Measurements from ENCODE around the gene C14orf132.

Gene C14orf132

DNA sequence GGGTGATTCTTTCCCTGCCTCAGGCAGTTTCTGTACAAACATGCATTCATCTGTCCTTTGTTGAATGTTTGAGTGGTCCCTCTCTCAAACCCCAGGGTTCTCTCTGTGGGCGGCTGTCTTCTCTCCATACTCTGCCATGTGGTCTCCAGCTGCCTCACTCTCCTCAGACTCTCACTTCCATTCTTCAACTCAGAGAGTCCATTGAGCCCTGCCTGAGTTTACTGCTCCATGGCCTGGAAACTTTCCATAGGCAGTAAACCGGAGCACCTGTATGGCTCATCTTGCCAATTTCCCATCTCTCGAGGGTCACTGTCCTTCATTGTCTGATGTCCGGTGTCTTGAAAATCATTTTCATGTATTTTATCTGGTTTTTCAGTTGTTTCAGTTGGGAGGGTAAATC lies 11.3 kb downstream of the C14orf132 start:
- no peak overlapping the region for H3K4me3 ChIP-seq (replicated peaks; ENCODE audit: low read depth, low read length)
- DNase-seq (ENCODE audit: extremely low read depth, low read depth) = no peak
- TF ChIP-seq, protein P1, sequence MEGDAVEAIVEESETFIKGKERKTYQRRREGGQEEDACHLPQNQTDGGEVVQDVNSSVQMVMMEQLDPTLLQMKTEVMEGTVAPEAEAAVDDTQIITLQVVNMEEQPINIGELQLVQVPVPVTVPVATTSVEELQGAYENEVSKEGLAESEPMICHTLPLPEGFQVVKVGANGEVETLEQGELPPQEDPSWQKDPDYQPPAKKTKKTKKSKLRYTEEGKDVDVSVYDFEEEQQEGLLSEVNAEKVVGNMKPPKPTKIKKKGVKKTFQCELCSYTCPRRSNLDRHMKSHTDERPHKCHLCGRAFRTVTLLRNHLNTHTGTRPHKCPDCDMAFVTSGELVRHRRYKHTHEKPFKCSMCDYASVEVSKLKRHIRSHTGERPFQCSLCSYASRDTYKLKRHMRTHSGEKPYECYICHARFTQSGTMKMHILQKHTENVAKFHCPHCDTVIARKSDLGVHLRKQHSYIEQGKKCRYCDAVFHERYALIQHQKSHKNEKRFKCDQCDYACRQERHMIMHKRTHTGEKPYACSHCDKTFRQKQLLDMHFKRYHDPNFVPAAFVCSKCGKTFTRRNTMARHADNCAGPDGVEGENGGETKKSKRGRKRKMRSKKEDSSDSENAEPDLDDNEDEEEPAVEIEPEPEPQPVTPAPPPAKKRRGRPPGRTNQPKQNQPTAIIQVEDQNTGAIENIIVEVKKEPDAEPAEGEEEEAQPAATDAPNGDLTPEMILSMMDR (IDR thresholded peaks at IDR 0.05; ENCODE audit: low read depth, low read length, missing control alignments) = no peak

DNA sequence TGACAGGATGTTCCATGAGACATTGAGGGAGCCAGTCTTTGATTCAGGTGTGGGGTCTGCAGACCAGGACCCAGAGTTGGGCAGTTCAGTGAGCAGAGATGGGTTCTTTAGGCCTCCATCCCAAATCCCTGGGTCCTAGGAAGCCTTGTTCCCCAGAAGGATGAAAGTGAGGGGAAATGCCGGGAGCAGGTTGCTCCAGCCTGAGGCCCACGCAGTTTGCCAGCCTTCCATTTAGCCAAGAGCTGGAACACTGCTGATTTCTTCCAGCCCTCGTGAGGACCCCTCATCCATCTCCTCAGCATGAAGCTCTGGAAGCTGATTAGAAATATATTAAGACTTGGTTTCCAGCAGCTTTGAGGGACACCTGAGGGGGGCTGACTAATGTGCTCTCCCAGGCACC lies 12.1 kb downstream of the C14orf132 start:
- TF ChIP-seq, protein P1 (IDR thresholded peaks at IDR 0.05; ENCODE audit: low read depth, low read length, missing control alignments) = no peak
- H3K4me3 ChIP-seq (replicated peaks; ENCODE audit: low read depth, low read length) = no peak overlapping the region
- DNase-seq (ENCODE audit: extremely low read depth, low read depth) = no peak

DNA sequence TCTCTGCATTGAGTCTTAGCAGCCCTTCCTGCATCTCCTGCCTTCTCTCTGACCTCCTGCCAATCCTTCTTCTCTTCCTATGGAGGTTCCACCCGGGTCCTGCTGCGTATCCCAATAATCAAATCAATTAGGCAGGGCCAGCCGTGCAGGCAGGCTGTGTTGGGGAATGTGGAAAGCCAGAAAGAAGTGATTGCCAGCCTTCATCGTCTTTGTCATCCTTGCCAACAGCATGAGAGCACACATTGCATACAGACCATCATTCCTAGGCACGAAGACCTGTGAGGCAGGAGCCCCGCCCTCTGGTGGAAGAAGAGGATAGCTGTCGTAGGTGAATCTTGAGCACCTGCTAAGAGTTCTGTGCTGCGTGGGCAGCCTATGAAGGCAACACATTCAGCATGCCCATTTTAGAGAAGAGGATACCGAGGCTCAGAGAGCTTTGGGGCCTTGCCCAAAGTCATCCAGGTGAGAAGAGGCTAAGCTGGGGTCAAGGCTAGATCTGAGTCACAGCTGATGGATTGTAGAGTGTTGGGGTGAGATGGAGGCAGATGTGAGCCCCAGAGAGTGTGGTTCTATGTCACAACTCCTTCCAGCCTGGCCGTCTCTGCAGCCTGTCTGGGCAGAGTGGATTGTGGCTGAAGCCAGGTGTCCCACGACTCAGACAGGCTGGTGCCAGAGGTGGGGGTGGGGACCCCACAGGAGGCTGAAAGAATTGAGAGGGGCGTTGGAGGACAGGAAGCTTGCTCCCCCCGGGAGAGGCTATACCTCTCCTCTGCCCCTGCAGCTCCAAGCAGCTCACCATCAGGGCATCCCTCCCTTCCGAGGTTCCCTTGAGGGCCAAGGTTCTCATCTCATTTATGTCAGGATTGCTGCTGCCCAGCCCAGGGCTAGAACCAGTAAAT lies 12.7 kb downstream of the C14orf132 start:
- TF ChIP-seq, protein P1 (IDR thresholded peaks at IDR 0.05; ENCODE audit: low read depth, low read length, missing control alignments) = peak; percentile 23
- DNase-seq (ENCODE audit: extremely low read depth, low read depth) = no peak
- no peak overlapping the region for H3K4me3 ChIP-seq (replicated peaks; ENCODE audit: low read depth, low read length)

DNA sequence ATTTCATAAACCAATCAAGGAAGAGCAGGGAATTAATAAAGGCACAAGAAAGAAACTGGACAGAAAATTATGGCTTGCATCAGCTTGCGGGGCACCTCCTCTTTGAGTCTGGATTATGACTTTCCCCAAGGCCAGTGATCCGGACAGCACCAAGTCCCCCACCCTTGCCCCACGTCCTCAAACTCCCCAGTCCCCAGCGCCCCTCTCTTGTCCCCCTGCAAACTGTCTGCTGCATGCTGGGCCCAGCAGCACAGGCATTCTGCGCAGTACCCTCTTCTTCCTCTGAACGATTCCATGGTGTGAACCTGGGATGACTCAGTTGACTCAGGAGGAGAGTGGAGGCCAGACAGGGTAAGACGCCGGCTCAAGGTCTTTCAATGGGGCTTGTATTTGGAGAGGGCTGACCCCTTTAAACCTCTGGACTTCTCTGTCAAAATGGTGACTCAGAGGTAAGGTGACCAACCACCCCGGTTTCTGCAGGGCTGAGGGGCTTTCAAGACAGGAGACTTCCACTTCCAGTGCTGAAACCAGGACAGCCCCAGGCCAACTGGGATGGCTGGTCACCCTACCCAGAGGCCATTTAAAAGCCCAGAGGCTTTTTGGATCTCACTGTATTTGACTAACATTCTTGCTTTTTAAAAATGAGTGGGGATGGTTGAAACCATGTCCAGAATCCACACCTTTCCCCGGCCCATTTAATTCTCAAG lies 13.5 kb downstream of the C14orf132 start:
- no peak for DNase-seq (ENCODE audit: extremely low read depth, low read depth)
- TF ChIP-seq, protein P1 (IDR thresholded peaks at IDR 0.05; ENCODE audit: low read depth, low read length, missing control alignments) = no peak
- no peak overlapping the region for H3K4me3 ChIP-seq (replicated peaks; ENCODE audit: low read depth, low read length)

DNA sequence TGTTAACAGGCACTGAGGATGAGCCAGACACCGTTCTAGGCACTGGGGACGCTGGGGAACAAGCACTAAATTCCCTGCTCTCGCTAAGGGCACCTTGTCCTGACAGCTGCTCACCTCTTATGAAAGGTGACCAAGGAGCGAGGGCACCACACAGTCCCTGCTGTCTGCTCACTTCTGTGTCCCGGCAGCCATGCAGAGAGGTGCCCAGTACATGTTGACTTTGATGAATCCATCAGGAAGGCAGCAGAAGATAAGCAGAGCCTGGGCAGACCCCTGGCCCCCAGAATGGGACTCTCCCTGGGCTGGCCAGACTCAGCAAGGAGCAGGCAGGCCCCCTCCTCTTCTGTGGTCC lies 14.1 kb downstream of the C14orf132 start:
- TF ChIP-seq, protein P1 (IDR thresholded peaks at IDR 0.05; ENCODE audit: low read depth, low read length, missing control alignments) = no peak
- H3K4me3 ChIP-seq (replicated peaks; ENCODE audit: low read depth, low read length) = no peak overlapping the region
- DNase-seq (ENCODE audit: extremely low read depth, low read depth) = no peak

DNA sequence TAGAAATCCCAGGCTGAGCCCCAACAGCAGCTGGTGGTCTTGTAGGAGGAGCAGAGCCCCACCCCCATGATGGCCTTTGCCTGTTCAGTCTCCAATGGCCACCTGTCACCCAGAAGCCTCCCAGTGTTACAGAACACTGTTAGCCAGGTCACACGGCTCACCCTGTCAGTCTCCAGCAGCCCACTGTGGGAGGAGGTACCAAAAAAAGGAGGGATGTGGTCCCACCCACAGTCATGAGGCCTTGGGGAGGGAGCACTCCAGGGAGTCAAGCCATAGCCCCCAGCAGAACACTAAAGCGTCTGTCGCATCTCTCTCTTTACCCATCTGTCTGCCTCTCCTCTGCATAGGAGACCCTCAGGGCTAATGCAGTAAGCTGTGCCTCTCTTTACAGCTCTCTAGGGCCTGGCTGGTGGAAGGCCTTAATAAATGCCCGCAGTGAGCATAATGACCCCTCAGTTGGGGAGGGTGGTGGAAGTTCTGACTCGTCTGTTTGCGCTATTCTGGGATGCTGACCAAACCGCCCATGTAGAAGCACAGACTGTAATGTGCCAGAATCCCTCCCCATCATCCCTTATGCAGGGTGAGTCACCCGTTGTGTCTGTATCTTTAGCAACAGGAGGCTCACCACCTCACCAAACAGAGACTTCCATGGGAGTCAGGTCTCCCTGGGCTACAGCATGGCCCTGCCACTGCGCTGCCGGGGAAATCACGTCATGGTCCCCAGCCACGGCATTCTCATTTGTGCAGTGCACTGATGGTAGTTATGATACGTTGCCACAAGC lies 14.6 kb downstream of the C14orf132 start:
- TF ChIP-seq, protein P1 (IDR thresholded peaks at IDR 0.05; ENCODE audit: low read depth, low read length, missing control alignments) = no peak

More for the DNA sequence above, 14.6 kb downstream of the C14orf132 start:
- DNase-seq (ENCODE audit: extremely low read depth, low read depth) = peak; percentile 79
- no peak overlapping the region for H3K4me3 ChIP-seq (replicated peaks; ENCODE audit: low read depth, low read length)

All from HFF-Myc (cell line).